ENCODE results near the gene CTDP1.

Gene CTDP1

DNA sequence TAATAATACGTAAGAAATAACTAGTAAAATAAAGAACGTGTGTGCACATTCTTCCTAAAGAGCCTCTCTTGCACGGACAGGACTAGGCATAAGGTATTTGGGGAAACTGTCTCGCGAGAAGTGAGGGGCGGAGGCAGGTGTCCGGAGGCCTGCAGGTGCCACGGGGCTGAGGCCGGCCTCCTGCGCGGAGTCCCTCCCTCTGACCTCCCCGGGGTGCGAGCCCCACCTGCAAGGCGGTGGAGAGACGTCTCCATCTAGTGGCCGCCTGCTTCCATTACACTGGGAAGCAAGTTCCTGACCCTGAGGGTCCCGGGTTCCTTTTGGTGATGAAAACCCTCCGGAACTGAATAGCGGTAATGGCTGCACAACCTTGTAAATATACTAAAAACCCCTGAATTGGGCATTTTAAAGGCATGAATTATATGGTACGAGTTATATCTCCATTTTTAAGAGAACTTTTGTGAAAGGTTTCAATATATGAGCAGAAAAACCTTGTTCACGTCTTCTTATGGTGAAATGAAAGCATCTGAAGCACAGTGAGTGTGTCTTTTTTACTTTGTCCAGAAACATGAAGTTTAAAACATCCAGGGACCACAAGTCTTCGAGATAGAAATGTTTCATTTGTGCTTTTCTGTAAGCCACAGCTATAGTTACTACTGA, 35.5 kb upstream of the CTDP1 start:
- DNase-seq = peak; percentile 39

DNA sequence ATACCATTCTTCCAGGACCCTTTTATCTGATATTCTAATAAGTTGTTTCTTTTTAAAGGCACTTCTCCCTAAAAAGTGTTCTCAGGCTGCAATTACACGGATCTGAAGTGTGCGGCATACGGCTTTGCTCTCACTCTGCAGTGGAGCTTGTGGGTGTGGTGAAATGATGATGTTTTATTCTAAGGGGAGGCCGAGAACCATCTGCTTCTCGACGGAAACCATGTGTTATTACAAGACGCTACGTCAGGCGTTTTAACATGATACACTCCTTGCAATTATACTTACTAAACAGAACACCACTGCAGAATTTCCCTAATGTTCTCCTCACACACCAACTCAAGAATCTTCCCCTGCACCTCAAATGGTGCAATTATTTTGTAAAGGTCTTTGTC, 34.9 kb upstream of the CTDP1 start:
- peak; percentile 19 for DNase-seq

- DNase-seq = no peak
Observed at GRCh38 chr18:79645291-79645983, 34.2 kb upstream of the CTDP1 start.

GRCh38 chr18:79647307-79647706, 32.3 kb upstream of the CTDP1 start:
- no peak for DNase-seq

GRCh38 chr18:79650959-79651358, 28.6 kb upstream of the CTDP1 start:
- DNase-seq = no peak

GRCh38 chr18:79657342-79657996, 22.1 kb upstream of the CTDP1 start:
- no peak for DNase-seq

DNA sequence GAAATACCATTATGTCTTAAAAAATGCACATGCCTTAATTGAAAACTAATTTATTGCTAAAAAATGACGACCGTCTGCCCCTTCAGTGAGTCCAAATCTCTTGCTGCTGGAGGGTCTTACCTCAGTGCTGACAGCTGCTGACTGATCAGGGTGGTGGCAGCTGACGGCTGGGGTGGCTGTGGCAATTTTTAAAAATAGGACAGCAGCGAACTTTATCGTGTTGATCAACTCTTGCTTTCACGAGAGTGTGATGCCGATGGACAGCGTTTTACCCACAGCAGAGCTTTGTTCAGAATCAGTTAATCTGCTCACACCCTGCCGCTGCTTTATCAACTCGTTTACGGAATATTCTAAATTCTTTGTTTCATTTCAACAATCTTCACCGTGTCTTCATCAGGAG, 21.2 kb upstream of the CTDP1 start:
- no peak for DNase-seq

- no peak for DNase-seq
Observed at GRCh38 chr18:79659733-79660132, 19.9 kb upstream of the CTDP1 start.

- DNase-seq = no peak
Observed at GRCh38 chr18:79662034-79662433, 17.6 kb upstream of the CTDP1 start.

GRCh38 chr18:79662439-79662838, 17.2 kb upstream of the CTDP1 start:
- no peak for DNase-seq

DNA sequence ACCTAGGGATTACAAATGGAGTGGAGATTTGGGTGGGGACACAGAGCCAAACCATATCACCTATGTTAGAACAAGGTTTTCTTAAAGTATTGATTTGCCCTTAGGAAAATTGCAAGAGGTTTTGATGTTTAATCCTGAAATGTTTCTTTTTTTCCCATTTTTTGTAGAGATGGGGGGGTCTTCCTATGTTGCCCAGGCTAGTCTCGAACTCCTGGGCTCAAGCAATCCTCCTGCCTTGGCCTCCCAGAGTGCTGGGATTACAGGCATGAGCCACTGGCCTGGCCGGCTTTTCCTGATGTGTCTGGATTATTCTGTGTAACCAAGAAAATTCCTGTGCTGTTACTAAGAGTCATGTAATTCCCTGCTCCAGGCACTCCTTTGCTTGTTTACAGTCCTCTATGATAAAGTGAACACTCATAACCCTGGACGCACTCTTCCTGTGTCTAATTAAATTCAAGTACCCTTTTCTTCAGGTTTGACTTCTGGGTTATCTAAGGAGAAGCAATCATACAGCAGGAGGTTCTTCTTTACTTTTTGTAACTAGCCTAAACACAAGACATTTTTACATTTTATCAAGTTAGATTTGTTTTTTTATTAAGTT, 15.0 kb upstream of the CTDP1 start:
- DNase-seq = peak; percentile 26

GRCh38 chr18:79668203-79668602, 11.4 kb upstream of the CTDP1 start:
- DNase-seq = no peak

DNA sequence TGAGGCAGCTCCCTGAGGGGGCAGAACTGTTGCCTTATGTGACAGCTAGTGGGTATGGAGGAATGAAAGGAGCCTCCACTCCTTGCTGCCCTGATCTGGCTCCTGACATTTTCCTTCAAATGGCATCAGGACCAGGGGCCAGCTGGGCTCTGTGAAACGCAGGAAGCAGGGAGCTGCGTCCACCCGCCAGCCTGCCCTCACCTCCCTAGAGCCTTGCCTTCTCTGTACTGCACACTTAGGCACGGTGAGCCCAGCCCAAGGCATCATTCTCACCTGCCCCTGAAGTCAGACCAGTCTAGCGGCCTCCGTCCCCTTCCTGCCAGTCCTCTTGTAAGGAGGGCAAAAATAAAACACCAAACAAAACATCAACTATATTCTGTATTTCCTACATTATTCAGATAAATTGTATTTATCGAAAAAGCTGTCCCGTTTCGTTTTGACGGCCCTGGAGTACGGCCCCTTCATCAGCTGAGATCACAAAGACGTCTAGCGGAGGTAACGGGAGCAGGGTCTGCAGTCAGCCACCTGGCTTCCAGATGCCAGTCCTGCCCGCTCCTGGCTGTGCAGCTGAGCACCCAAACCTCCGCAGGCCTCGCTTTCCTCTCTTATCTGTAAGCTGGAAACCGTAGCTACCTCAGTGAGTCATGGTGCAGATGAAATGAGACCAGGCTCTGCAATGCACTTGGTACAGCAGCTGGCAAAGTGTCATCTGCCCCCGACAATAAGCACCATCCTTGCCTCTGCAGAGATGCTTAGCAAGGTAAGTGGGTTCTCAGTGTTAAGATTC, 6.9 kb upstream of the CTDP1 start:
- DNase-seq = no peak

- no peak for DNase-seq
Observed at GRCh38 chr18:79677221-79677620, 2.4 kb upstream of the CTDP1 start.

DNA sequence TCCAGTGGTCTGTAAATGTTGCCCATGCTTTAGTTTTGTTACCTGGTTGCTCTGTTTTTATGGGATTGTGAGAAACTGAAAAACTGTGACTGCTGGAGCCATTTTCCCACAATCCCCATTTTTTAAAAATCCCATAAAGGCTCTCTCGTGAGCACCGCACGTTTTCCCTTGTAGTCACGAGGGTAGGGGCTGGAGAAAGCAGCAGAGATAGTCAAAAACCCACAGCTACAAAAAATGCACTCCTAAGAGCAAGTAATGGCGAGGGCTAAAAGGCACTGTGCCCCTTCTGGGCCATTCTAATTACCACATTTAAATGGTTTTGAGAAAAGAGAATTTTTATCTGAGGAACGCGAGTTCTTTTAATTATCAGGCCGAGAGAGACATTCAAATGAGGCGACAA, 1.8 kb upstream of the CTDP1 start:
- DNase-seq = no peak

GRCh38 chr18:79678665-79679551, 695 bp upstream of the CTDP1 start:
- peak; percentile 99 for DNase-seq

DNA sequence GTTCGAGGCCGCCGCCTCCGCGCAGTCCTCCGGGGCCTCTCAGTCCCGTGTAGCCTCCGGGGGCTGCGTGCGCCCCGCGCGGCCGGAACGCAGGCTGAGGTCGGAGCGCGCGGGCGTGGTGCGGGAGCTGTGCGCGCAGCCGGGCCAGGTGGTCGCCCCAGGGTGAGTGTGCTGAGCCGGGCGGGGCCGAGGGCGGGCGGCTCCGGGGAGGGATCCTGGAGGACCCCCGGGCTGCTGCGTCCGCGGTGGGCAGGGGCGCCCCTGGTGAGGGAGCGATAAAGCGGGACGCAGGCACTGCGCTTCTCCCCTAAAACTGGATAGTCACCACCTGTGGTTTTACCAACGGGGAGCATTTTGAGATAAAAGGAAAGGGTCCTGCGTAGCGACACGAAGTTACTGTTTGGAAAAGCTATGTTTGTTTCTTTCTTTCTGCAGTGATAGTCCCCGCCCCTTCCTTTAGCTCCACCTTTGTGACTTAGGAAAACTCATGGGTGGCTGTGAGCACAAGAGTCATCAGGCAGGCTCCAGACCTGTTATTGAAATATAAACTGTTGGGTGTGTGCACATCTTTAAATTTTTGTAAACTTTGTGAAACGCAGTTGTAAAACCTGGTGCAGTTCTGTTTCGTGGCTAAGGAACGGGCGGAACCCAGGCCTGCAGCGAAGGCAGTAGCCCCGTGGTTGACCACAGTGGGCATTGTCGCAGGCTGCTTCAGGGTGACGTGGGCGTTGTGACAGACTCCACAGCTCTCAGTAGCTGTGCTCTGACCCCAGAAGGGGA, 687 bp downstream of the CTDP1 start:
- DNase-seq = peak; percentile 24

GRCh38 chr18:79680891-79681339, 1.3 kb downstream of the CTDP1 start:
- no peak for DNase-seq

DNA sequence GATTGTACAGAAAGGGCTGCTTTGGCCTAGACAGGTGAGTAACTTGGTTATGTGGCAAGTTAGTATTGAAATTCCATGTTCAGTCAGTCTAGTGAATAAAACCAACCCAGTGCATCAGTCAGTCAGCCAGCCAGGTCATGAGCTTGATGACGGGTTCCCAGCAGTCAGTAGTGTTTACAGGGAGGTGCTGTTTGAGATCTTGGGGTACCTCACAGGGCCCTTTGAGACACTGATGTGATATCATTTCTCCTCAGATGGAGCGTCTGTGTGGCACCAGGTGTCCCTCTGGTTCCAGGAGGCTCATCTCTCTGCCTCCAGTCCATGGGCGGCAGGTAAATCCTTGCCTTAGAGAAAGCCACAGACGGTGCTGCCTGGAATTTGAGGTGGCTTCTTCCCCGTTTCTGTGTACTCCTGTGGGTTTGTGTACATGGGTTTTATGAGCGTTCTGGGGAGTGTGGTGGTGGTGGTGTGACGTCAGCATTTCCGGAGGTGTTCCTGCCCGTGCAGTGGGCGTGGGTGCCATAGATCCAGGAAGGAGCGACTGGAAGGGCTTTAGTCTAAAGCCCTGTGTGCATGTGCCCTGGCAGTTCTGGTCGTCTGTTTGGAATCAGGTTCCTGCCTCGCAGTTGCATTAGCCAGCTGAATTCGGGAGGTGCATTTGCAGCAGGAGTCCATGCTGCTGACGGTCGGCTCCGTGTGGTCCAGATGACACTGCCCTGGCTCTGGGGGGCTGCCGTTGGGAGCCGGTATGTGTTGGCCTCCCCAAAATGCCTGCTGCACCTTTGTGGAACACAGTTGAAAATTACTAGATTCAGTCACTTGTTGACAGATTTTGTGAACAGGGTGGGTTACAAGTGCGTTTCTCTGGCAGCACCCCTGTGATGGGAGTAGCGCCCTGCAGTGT, 2.1 kb downstream of the CTDP1 start:
- no peak for DNase-seq

DNA sequence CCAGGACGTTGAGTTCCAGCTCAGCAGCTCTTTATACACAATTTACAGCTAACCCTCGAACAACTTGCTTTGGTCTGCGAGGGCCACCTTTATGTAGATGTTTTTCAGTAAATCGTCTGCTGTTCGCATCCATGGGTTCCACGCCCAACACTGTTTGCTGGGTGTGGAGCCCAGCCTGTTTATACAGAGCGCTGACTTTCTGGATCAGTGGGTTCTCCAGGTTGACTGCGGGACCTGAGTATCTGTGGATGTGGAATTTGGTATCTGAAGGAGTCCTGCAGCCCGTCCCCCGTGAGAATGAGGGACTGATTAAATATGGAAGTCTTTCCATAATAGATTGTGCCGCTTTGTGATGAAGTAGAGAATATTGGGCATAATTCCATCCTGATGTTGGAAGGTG, 2.9 kb downstream of the CTDP1 start:
- DNase-seq = no peak

Data from fibroblast of skin of right quadriceps (primary cell).